RWPE2 (cell line): Measurements from ENCODE around the gene ASAP2.
A peak's percentile ranks its signal among the peaks of the same experiment; 100 is the strongest.

ENCODE experiments used
- ATAC-seq: fragments of 200-7000 bp; cut with Tn5 transposase; 3 replicates; pipeline ENCODE4 v1.9.1; 2021; ENCODE audit warnings: low read depth
- DNase-seq: peaks from one replicate; pipeline ENCODE4 v3.0.0-alpha.2; 2020; ENCODE audit warnings: low spot score
- H3K27ac ChIP-seq: fragments of 450-650 bp; 2 replicates; pipeline ENCODE4 v1.5.1; 2017; ENCODE audit warnings: mild to moderate bottlenecking; ENCODE audit not compliant: poor library complexity, severe bottlenecking
- H3K27me3 ChIP-seq: fragments of 250-450 bp; sonication (Bioruptor Pico); 2 replicates; pipeline ENCODE4 v1.5.1; 2021; ENCODE audit warnings: mild to moderate bottlenecking, moderate library complexity; ENCODE audit not compliant: insufficient read depth, poor library complexity, severe bottlenecking
- H3K36me3 ChIP-seq: fragments of 250-450 bp; sonication (Bioruptor Pico); 2 replicates; pipeline ENCODE4 v1.5.1; 2020; ENCODE audit warnings: low read depth, mild to moderate bottlenecking, moderate library complexity
- H3K4me1 ChIP-seq: fragments of 250-450 bp; sonication (Bioruptor Pico); 2 replicates; pipeline ENCODE4 v1.5.1; 2021; ENCODE audit warnings: mild to moderate bottlenecking, moderate library complexity; ENCODE audit not compliant: insufficient read depth, poor library complexity, severe bottlenecking
- H3K4me3 ChIP-seq: fragments of 250-450 bp; sonication (Bioruptor Pico); 2 replicates; pipeline ENCODE4 v1.5.1; 2021; ENCODE audit warnings: mild to moderate bottlenecking, moderate library complexity; ENCODE audit not compliant: severe bottlenecking
- H3K9me3 ChIP-seq: fragments of 250-450 bp; sonication (Bioruptor Pico); 2 replicates; pipeline ENCODE4 v1.5.1; 2021; ENCODE audit warnings: mild to moderate bottlenecking, moderate library complexity; ENCODE audit not compliant: severe bottlenecking
- CTCF ChIP-seq: fragments of 450-650 bp; IDR thresholded peaks from one replicate; pipeline ENCODE4 v1.5.1; 2017; ENCODE audit warnings: mild to moderate bottlenecking, moderate library complexity; ENCODE audit not compliant: poor library complexity, severe bottlenecking

ASAP2 gene

DNA sequence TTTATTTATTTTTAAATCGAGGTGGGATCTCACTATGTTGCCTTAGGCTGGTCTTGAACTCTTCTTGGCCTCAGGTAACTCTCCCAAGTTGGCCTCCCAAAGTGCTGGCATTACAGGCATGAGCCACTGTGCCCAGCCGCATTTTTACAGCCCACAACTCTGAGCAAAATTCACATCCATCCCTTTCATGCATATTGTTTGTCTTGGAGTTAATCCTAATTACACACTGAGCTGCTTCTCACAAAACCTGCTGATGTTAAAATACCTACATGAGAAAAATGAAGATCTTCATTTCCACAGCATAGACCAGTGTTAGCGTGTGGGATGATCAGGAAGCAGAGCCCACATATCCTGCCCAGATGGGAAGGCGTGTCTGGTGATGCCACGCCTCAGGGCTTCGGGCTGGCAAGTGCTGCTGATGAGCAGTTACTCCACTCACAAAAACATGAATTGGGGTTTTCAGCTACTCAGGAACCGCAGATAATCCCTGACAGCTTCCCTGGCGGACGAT lies 202.1 kb downstream of the ASAP2 start:
- DNase-seq = no peak
- H3K4me3 ChIP-seq = no peak overlapping the region
- peaks cover 89% of the 10 kb centered on the region for H3K36me3 ChIP-seq
- H3K9me3 ChIP-seq = no peaks in the 10 kb centered on the region
- peak overlapping the region; percentile 9 for H3K27ac ChIP-seq
- peaks cover 3% of the 10 kb centered on the region for H3K4me1 ChIP-seq
- H3K27me3 ChIP-seq = no peaks in the 10 kb centered on the region
- no peak for TF ChIP-seq CTCF
- ATAC-seq = peak; percentile 74

DNA sequence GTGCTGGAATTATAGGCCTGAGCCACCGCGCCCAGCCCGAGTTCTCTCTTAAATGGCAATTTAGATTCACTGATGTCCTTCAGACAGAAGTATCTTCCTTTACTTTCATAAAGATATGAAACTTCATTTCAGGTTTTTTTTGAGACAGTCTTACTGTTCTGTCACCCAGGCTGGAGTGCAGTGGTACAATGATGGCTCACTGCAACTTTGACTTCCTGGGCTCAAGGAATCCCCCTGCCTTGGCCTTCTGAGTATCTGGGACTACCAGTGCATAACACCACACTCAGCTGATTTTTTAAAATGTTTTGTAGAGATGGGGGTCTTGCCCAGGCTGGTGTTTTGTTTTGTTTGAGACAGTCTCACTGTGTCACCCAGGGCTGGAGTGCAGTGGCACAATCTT lies 203.5 kb downstream of the ASAP2 start:
- no peaks in the 10 kb centered on the region for H3K27me3 ChIP-seq
- TF ChIP-seq CTCF = no peak
- no peak overlapping the region for H3K4me3 ChIP-seq
- H3K27ac ChIP-seq = no peak overlapping the region
- no peak for ATAC-seq
- peaks cover 3% of the 10 kb centered on the region for H3K4me1 ChIP-seq
- H3K9me3 ChIP-seq = no peaks in the 10 kb centered on the region
- H3K36me3 ChIP-seq = peaks cover 80% of the 10 kb centered on the region
- DNase-seq = no peak

GRCh38 chr2:9412781-9413180 lies 206.2 kb downstream of the ASAP2 start:
- Histone ChIP-seq H3K4me3 (no peak overlapping the region), H3K4me1 (peaks cover 17% of the 10 kb centered on the region), H3K27ac (no peak overlapping the region), H3K9me3 (no peaks in the 10 kb centered on the region), H3K36me3 (peaks cover 72% of the 10 kb centered on the region), H3K27me3 (no peaks in the 10 kb centered on the region)
- TF ChIP-seq CTCF = no peak
- ATAC-seq = no peak
- DNase-seq = no peak

- DNase-seq = no peak
- H3K9me3 ChIP-seq = no peaks in the 10 kb centered on the region
- peaks cover 14% of the 10 kb centered on the region for H3K4me1 ChIP-seq
- no peaks in the 10 kb centered on the region for H3K27me3 ChIP-seq
- peaks cover 58% of the 10 kb centered on the region for H3K36me3 ChIP-seq
- TF ChIP-seq CTCF = no peak
- no peak for ATAC-seq
- no peak overlapping the region for H3K4me3 ChIP-seq
- peak overlapping the region; percentile 75 for H3K27ac ChIP-seq
These were observed 209.0 kb downstream of the ASAP2 start for GRCh38 chr2:9415516-9416169.

DNA sequence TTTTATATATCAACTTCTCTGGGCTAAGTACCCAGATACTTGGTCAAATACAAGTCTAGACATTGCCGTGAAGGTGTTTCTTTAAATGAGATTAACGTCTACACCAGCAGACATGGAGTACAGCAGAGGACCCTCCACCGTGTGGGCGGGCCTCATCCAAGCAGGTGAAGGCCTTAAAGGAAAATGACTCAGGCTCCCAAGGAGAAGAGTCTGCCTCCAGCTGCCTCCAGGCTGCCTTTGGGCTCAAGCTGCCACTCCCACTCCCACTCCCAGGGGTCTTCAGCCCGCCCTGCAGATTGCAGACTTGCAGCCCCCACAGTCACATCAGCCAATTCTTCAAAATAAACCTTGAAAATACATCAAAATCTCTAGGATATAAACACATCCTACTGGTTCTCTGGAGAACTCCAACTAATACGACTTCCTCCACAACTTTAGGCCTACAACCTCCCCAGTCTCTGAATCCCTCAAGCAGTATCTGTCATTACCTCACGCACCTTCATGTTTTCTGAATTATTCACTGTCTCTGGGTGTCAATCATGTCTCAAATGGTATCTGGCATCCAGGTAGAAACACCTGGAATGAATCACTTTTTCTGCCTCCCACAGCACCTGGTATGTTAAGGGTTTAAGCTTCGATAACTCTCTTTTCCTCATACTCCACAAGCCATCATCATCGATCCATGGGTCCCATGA lies 209.8 kb downstream of the ASAP2 start:
- Histone ChIP-seq H3K9me3 (no peaks in the 10 kb centered on the region), H3K4me1 (peaks cover 14% of the 10 kb centered on the region), H3K4me3 (no peak overlapping the region), H3K27me3 (no peaks in the 10 kb centered on the region), H3K27ac (peak overlapping the region; percentile 75), H3K36me3 (peaks cover 58% of the 10 kb centered on the region)
- ATAC-seq (peak; percentile 96), DNase-seq (no peak)
- TF ChIP-seq CTCF = no peak
